Endothelial cell of umbilical vein (primary cell): Measurements from ENCODE around the gene UNKL. TPM values are rescaled to one million over a fixed set of nuclear protein-coding genes. Genes with fewer than 3 reads are reported as not detected.

Experiments used
- BruUV-seq: library from RNA; stranded (reverse); fragments of 400-500 nt; replicated peaks from 2 replicates; lab custom pipeline; 2021; lab: Mats Ljungman, UMichigan
- CTCF ChIA-PET: fragments of 300-600, 350-600 bp; sonication (Branson Sonifier 250); formaldehyde crosslinking; loops from one replicate; lab custom pipeline; 2021; ENCODE audit warnings: antibody characterized with exemption, inconsistent platforms; lab: Charles Lee
- POLR2A ChIA-PET: fragments of 300-600, 350-600 bp; sonication (Branson Sonifier 250); formaldehyde crosslinking; loops from one replicate; lab custom pipeline; 2021; ENCODE audit warnings: antibody characterized with exemption, inconsistent platforms; lab: Charles Lee
- DNase-seq: peaks from one replicate; pipeline ENCODE4 v3.0.0-alpha.2; 2011; ENCODE audit warnings: low read depth, low spot score
- FAIRE-seq: peaks from 2 replicates; lab custom pipeline; 2011; peaks lifted over from hg19 to GRCh38; lab: Jason Lieb, UNC
- H2AFZ ChIP-seq: 2 replicates; pipeline ENCODE4 v1.6.0; 2012; ENCODE audit warnings: low read depth, low read length, control low read depth, inconsistent platforms
- H3K27ac ChIP-seq: 2 replicates; pipeline ENCODE4 v1.5.1; 2011; ENCODE audit warnings: low read depth, mild to moderate bottlenecking, control low read depth, low read length, moderate library complexity; ENCODE audit not compliant: insufficient read depth
- H3K27me3 ChIP-seq, 2 experiments: 2 replicates each; pipeline versions ENCODE4 v1.6.0 to v1.6.1; 2011; ENCODE audit warnings: low read length in 2 of 2, mixed read lengths in 1 of 2; ENCODE audit not compliant: control insufficient read depth in 2 of 2, insufficient read depth in 2 of 2
- H3K36me3 ChIP-seq, 2 experiments: 2 replicates in 1 of 2; 3 replicates in 1 of 2; pipeline ENCODE4 v1.5.1; 2011; ENCODE audit warnings: low read length in 2 of 2, mild to moderate bottlenecking in 1 of 2, moderate library complexity in 1 of 2; ENCODE audit not compliant: control insufficient read depth in 2 of 2, insufficient read depth in 2 of 2; ENCODE audit errors: extremely low read depth in 1 of 2
- H3K4me1 ChIP-seq: 3 replicates; pipeline ENCODE4 v1.5.1; 2011; ENCODE audit warnings: mild to moderate bottlenecking, low read length; ENCODE audit not compliant: control insufficient read depth, insufficient read depth; ENCODE audit errors: extremely low read depth
- H3K4me2 ChIP-seq: 2 replicates; pipeline ENCODE4 v1.6.1; 2011; ENCODE audit warnings: low read length, control low read depth, mixed read lengths; ENCODE audit not compliant: insufficient read depth
- H3K4me3 ChIP-seq, 3 experiments: fragments of 200-600 bp in 1 of 3; sonication (generic), shearing (Covaris generic) in 1 of 3; replicated peaks in 1 of 3; 2 replicates each; pipeline ENCODE4 v1.5.1; 2011 to 2016; ENCODE audit warnings: control low read depth in 3 of 3, low read length in 3 of 3, mild to moderate bottlenecking in 2 of 3, inconsistent platforms in 1 of 3, low read depth in 1 of 3, moderate library complexity in 1 of 3; ENCODE audit not compliant: insufficient read depth in 1 of 3
- H3K79me2 ChIP-seq: 2 replicates; pipeline ENCODE4 v1.6.0; 2012; ENCODE audit warnings: low read length, inconsistent platforms; ENCODE audit not compliant: control insufficient read depth, insufficient read depth
- H3K9ac ChIP-seq: replicated peaks from 2 replicates; pipeline ENCODE3; 2011; ENCODE audit warnings: low read length, control low read depth; ENCODE audit not compliant: insufficient read depth; ENCODE audit errors: extremely low read depth
- H3K9me1 ChIP-seq: replicated peaks from 3 replicates; pipeline ENCODE4 v1.6.0; 2011; ENCODE audit warnings: mild to moderate bottlenecking, low read length; ENCODE audit not compliant: control insufficient read depth, insufficient read depth; ENCODE audit errors: extremely low read depth
- H3K9me3 ChIP-seq: replicated peaks from 2 replicates; pipeline ENCODE4 v1.5.1; 2012; ENCODE audit warnings: low read length, inconsistent platforms; ENCODE audit not compliant: control insufficient read depth, insufficient read depth
- H4K20me1 ChIP-seq: replicated peaks from 2 replicates; pipeline ENCODE3; 2011; ENCODE audit warnings: mild to moderate bottlenecking, low read length; ENCODE audit not compliant: control insufficient read depth, insufficient read depth; ENCODE audit errors: extremely low read depth
- CTCF ChIP-seq, 2 donors: IDR thresholded peaks; 1 replicate in 1 of 2; 2 replicates in 1 of 2; pipeline ENCODE4 v1.5.1; 2011; ENCODE audit warnings: low read length in 2 of 2, mild to moderate bottlenecking in 2 of 2, moderate library complexity in 2 of 2, control low read depth in 1 of 2, inconsistent platforms in 1 of 2, low read depth in 1 of 2; ENCODE audit not compliant: insufficient read depth in 1 of 2; ENCODE audit errors: extremely low read depth in 1 of 2
- EZH2 ChIP-seq: IDR thresholded peaks from 2 replicates; pipeline ENCODE4 v1.6.1; 2012; ENCODE audit warnings: borderline replicate concordance, low read depth, mild to moderate bottlenecking, moderate library complexity, low read length, inconsistent platforms; ENCODE audit not compliant: severe bottlenecking
- GATA2 ChIP-seq: IDR thresholded peaks from 2 replicates; pipeline ENCODE4 v1.7.0; 2011; ENCODE audit warnings: low read depth, mild to moderate bottlenecking, moderate library complexity, mixed read lengths, low read length; ENCODE audit not compliant: insufficient read length, insufficient read depth
- MAX ChIP-seq: IDR thresholded peaks from 2 replicates; pipeline ENCODE4 v1.6.1; 2011; ENCODE audit not compliant: insufficient read depth, insufficient read length
- MYC ChIP-seq: IDR thresholded peaks from one replicate; pipeline ENCODE4 v1.6.1; 2011; ENCODE audit warnings: mild to moderate bottlenecking, low read depth, low read length
- dilution Hi-C: fragments of 300-500 bp; cut with MboI; formaldehyde crosslinking; loops from one replicate; pipeline ENCODE4 v1.15.0; 2019; ENCODE audit warnings: low sequenced_read_pairs; ENCODE audit not compliant: extremely low pct_ligation_motif_present
- intact Hi-C: fragments of 100-400 bp; cut with micrococcal nuclease; formaldehyde crosslinking; loops from one replicate; pipeline ENCODE4 v1.10.0; 2022
- polyA plus RNA-seq, 4 experiments: library from polyadenylated mRNA; depleted of rRNA in 3 of 4; stranded (reverse) in 3 of 4; unstranded in 1 of 4; fragments of >200 nt; gene quantifications; 2 replicates each; pipeline versions ENCODE4 v1.2.1 to v1.2.3, GENCODE V29; 2011 to 2012; ENCODE audit warnings: missing spikeins in 1 of 4
- total RNA-seq: library from RNA; stranded (reverse); gene quantifications from 2 replicates; pipeline ENCODE4 v1.2.3, GENCODE V29; 2021

Gene UNKL
- total and polyA plus RNA-seq, 2 donors (not counting 3 experiments of a cell fraction or from before 2014, with no cell fraction given), result 17.1 to 32.8 TPM

GRCh38 chr16:1448536-1449116, 34.1 kb upstream of the UNKL start:
- Histone ChIP-seq H2AFZ (no peak overlapping the region), H3K4me1 (no peaks in the 10 kb centered on the region), H3K79me2 (no peaks in the 10 kb centered on the region), H3K4me2 (no peak overlapping the region), H3K9me1 (no peaks in the 10 kb centered on the region), H4K20me1 (no peaks in the 10 kb centered on the region), H3K36me3 (peaks cover 0 to 38% of the 10 kb centered on the region in 2 experiments), H3K9me3 (no peaks in the 10 kb centered on the region), H3K27ac (no peak overlapping the region), H3K27me3 (no peaks in the 10 kb centered on the region), H3K9ac (no peak overlapping the region), H3K4me3 (no peak overlapping the region)
- no TSS peak for BruUV-seq
- no peak for DNase-seq
- TF ChIP-seq MAX, result no peak
- TF ChIP-seq MYC, result no peak
- no peak for TF ChIP-seq EZH2
- no peak for TF ChIP-seq CTCF (IDR thresholded peaks at IDR 0.05; ENCODE audit: extremely low read depth in 1 of 2, insufficient read depth in 1 of 2, low read depth in 1 of 2, low read length in 2 of 2)
- no peak for TF ChIP-seq GATA2
- FAIRE-seq, result no peak
- POLR2A ChIA-PET, result no interaction called here
- CTCF ChIA-PET, result no interaction called here
- dilution Hi-C loops (no loop called here), intact Hi-C loops (no loop called here)
